ENCODE data around the gene THBS4.

THBS4 gene

DNA sequence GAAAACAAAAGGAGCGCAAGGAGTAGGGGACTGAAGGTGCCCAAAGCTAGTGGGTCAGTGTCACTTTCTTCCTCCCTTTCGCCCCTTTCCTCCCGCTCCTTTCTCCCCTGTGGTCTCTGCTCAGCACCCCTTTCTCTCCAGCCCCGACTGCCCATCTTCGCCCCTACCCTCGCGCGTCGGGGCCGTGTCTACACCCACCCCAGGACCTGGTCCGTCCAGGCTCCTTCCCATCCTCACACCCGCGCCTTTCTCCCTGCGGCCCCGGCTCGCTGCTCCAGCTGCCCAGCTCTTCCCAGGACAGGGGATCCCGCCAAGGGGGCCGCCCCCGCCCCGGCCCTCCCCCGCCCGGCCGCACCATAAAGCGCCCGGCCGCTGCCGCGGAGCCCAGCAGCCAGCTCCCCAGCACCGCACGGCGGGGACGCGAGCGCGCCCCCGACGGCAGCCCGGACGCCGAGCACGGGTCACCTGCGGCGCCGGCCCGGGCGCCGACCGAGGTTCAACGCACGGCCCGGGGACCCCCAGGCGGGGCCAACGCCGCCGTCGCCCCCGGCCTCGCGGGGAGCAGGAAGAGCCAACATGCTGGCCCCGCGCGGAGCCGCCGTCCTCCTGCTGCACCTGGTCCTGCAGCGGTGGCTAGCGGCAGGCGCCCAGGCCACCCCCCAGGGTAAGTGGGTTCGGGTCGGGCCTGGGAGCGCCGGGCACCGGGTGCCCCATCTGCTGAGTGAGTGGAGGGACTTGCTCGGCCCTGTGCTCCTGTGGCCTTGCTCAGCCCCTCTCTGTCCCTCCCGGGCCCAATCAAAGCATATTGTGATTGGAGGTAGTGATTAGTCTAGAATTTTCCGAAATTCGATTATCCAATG, at the start of gene THBS4:
Gene THBS4 (plus strand): TSS at position 387 of the 860 bp plus-strand sequence. CDS start 190 bp downstream, at position 577.
- no peak for DNase-seq (ENCODE audit: low spot score)

DNA sequence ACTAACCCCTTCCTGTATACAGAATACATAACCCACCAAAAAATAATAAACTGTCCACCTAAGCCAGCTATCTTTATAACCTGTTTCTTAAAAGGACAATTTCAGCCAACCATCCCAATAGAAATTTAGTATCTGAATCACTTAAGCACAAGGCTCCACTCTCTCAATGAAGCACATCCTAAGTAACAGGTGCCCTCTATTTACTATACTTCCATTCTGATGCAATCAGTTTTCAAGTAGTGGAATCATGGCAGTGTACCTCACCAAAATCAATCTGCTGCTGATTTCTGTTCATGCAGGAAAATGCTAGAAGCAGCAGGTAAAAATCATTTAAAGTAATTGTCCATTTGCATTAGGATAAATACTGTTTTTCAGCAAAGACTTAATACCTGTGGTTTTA, 48.9 kb upstream of the THBS4 start:
- DNase-seq (ENCODE audit: low spot score): no peak

DNA sequence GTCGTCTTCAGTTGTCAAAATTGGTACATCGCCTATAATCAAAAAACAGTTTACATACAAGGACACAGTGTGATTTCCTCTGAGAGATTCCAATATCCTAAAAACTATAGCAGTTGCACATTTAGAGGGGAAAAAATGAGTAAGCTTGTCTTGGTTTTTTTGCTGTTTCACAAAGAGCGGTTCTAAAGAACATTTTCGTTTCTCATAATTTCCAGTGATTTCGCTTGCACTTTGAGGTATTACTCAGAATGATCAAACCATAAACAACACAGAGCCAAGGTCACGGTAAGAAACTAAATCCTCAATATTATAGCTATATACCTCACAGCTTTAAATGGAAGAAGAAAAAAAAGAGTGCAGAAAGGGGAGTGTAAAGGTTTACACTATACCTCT, 44.9 kb upstream of the THBS4 start:
- DNase-seq (ENCODE audit: low spot score): no peak

GRCh38 chr5:79990598-79991507, 44.3 kb upstream of the THBS4 start, which contains the start of gene MTX3:
Gene MTX3 (minus strand): TSS chr5:79991262. CDS start chr5:79991238, 24 bp downstream.
- peak; percentile 64 for DNase-seq (ENCODE audit: low spot score)

DNA sequence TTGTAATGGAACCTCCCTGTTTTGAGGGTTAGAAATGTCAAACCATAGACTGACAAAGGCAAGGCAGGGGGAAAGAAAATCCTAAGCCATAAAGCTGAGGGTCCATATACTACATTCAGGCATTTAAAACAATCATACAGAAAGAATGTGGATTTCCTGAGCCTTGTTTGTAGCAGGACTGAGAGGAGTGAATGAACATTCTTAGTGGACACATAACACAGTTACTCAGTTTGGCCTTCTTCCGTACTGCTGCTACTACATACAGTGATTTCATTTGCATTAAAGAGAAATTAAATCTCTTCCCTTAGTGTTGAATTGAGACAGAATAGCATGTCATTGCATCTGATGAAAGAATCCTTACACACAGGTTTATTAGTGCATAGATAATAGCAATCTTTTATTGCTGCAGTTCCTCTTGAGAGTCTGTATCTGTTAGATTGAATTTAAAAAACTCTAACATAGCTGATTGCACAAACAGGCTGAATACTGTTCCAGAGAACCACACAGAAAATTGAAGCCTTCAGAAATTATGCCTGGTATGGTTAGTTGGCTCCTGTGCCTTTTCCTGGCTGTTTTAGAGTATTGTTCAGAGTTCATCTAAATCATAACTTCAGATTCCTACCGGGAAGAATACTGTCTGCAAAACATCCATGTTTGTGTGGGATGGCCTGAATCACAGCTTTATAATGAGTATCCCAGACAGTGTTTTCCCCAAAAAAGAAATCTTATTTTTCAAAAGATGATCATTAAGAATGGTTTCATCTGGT, 42.1 kb upstream of the THBS4 start:
- no peak for DNase-seq (ENCODE audit: low spot score)

DNA sequence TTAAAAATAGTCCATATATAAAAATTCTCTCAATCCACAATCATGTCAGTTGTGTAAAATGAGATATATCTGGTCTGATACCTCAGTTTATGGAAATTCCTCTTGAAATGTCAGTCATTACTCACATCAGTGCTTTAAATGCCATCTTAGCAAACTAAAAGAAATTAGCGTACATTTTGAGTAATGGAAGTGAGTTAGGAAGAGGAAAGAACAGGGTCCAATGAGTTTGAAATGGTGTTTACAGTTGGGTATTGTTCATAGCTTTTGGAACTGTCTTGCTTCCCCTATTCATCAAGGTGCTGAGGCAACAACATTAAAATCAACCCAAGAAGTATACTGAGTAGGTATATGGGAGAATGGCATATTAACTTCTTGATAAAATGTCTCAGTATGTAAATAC, 35.4 kb upstream of the THBS4 start:
- DNase-seq (ENCODE audit: low spot score): no peak

DNA sequence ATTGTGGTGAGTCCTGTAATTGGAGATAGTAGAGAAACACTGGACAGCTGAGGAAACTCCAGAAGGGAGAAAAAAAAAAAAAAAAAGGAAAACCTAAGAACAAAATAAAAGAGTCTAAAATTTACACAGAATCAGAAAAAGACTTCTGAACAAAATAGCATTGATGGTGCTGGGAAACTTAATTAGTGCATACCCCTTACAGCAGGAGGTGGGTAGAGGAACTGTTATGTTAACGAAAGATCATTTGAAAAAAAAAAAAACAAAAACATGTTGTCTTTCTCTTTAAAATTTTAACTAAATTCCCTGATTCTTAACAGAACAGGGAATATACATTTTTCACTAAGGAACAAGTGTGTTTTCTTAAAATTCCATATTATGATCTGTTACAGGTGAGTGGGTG, 32.5 kb upstream of the THBS4 start:
- no peak for DNase-seq (ENCODE audit: low spot score)

- DNase-seq (ENCODE audit: low spot score): no peak
These were observed 26.0 kb upstream of the THBS4 start for GRCh38 chr5:80008995-80009765.

DNA sequence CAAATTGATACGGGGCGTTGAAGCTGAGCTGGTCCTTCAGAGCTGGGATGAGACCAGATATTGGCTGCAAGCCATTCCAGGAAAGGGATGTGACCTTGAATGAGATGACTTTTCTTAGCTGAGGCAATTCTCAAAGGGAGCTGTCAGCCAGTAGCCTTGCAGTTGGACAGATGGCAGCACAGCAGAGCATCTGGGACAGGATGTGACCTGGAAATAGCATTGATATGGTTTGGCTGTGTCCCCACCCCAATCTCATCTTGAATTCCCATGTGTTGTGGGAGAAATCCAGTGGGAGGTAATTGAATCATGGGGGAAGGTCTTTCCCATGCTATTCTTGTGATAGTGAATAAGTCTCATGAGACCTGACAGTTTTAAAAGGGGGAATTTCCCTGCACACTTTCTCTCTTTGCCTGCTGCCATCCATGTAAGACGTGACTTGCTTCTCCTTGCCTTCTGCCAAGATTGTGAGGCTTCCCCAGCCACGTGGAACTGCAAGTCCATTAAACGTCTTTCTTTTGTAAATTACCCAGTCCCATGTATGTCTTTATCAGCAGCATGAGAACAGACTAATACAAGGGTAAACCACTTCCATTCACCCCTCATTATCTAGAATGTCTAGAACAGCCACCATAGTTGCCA, 24.3 kb upstream of the THBS4 start:
- DNase-seq (ENCODE audit: low spot score): no peak

- no peak for DNase-seq (ENCODE audit: low spot score)
These were observed 10.1 kb upstream of the THBS4 start for GRCh38 chr5:80025069-80025468.

DNA sequence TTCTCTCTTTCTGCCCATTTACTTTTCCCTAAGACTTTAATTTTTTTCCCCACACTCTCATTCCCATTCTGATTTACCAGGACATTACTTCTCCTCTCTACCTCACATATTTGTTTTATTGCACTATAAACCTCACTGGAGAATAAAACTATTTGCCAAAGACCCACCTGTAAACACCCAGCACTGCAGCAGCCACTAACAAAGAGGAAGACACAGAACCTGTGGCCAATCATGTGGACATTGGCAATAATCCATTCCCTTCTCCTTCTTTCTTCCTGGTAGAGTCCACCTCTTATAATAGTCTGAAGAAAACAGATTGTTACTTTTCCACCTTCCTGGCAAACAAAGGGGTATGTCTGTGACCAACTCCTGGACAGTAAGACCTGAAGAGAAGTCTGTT, 8.3 kb upstream of the THBS4 start:
- no peak for DNase-seq (ENCODE audit: low spot score)

DNA sequence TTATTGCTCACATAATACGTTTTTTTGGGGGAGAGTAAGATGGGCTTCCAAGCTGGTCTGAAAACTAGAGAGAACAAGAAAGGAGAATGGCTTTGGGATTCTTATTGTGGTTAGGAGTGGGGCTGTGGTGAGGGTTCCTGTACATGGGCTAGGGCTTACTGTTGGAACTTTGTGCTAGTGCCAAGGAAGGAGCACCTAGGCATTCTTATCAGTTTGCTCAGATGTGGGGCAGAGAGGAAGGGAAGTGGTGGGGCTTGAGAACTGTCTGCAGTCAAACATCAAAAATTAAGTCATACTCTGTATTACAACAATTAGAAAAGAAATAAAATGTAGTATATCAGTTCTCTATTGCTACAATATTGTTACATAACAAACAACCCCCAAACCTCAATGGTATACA, 4.0 kb upstream of the THBS4 start:
- DNase-seq (ENCODE audit: low spot score): no peak

- no peak for DNase-seq (ENCODE audit: low spot score)
These were observed 1.6 kb upstream of the THBS4 start for GRCh38 chr5:80033513-80033912.

DNA sequence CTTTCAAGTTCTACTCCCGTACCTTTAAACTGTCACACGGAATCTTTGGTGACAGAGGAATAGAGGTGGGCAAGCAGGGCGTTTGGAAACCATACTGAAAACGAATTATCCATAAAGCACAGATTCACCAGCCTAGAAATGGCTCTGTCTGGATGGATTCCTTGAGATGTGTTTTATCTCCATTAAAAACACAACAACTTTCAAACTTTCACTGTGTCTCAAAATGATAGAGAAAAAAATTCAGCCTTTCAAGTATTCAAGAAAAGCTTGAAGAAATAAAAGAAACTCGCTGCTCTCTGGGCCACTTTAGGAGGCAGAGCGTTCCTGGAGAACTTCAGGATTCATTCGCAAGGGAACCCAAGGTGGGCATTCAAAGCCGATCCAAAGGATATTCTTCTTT, 589 bp upstream of the THBS4 start:
- no peak for DNase-seq (ENCODE audit: low spot score)

DNA sequence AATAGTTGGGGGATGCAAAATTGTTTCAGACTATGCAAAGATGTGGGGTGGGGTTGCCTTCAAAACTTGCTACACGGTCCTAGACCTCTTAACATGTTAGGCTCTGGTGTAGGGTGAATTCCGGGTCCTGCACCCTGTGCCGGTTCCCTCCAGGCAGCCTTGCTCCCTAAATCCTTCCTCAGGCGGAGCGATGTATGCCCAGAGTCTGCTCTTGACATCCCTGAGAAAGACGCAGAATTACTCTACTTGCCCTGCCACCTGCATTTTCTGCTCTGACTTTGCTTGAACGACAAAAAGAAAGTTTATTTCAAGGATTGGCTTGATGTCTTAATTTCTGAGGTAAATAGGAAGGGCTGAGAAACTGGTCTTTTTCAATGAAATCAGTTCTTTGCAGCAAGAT, 691 bp downstream of the THBS4 start:
- DNase-seq (ENCODE audit: low spot score): no peak

DNA sequence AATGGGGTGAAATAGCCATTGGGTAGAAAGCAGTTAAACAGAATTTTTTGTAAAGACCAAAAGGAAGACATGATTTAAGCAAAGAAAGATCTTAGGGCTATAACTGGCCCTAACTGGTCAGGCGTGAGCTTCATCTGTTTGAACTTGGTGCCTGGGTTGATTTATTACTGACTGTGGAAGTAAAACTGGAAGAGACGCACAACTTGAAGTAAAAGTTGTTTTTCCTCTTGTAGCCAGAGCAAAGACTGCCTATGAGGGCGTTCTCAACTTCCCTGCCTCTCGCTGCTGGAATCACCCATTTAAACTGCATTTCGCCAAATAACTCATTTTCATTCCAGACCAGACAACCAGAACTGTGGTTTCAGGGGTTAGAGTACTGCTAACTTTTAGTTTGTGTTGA, 1.5 kb downstream of the THBS4 start:
- no peak for DNase-seq (ENCODE audit: low spot score)

DNA sequence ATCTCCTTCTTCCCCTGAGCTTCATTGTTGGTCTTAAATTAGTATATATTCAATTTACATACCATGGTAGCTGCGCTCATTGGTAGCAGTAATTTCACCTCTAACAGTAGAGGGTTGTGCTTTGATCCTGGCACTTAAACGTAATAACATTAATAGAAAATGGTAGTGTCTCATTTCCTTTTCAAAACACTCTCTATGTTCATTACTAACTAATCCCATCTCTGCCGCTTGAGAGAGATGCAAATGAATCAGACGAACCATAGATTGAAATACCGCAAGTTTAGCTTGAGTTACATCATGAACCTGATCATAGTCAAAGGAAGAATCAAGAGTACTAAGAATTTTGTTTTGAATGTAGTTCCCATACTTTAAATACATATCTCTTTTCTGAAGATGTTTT, 2.2 kb downstream of the THBS4 start:
- DNase-seq (ENCODE audit: low spot score): no peak

DNA sequence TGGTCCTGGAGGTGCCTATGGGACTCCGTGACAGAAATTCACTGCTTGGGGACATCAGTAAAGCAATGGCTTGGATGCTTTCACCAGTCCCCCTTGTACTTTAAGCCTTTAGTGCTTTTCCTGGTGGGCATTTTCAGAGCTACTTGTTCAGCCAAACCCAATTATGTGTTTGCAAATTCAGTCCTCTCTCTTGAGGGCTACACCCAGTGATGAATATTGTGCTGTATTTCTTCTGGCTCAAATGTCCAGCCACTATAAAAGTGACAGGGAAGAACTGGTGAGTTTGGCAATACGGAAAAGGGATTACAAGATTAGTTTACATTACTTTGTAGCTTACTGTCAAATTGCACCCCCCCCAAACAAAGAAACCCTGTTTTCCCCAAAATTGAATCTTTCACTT, 4.5 kb downstream of the THBS4 start:
- DNase-seq (ENCODE audit: low spot score): no peak

GRCh38 chr5:80041527-80041926, 6.4 kb downstream of the THBS4 start:
- DNase-seq (ENCODE audit: low spot score): no peak

DNA sequence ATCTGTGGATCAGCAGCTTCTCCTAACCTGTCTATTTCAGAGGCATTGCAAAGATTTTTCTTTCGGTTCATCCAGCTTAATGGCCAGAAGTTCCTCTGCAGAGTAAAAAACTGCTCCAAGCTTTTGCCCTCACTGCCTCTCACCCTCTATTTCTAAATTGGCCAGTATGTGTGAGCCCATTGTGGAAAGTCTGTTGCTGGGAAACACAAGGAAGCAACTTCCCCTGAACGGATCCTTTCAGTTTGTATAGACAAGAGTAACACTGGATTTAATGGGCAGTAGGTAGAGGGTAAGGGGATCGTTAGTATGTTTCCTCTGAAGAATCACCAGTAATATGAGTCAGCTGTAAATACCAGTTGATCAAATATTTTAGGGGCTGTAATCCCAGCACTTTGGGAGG, 7.2 kb downstream of the THBS4 start:
- no peak for DNase-seq (ENCODE audit: low spot score)

- no peak for DNase-seq (ENCODE audit: low spot score)
These were observed 8.0 kb downstream of the THBS4 start for GRCh38 chr5:80043187-80043586.
